Posterior cingulate gyrus (tissue), 11 donors: ENCODE measurements around the gene PIEZO1.

Source experiments
- DNase-seq, 10 donors: peaks; one replicate each; pipeline versions ENCODE4 v3.0.0 to v3.0.0-alpha.2; 2020 to 2021; ENCODE audit warnings: mixed read lengths in 3 of 10
- intact Hi-C: fragments of 100-400 bp; cut with DNase I; formaldehyde crosslinking; loops from one replicate; pipeline ENCODE4 v1.15.1; 2023

Gene PIEZO1

DNA sequence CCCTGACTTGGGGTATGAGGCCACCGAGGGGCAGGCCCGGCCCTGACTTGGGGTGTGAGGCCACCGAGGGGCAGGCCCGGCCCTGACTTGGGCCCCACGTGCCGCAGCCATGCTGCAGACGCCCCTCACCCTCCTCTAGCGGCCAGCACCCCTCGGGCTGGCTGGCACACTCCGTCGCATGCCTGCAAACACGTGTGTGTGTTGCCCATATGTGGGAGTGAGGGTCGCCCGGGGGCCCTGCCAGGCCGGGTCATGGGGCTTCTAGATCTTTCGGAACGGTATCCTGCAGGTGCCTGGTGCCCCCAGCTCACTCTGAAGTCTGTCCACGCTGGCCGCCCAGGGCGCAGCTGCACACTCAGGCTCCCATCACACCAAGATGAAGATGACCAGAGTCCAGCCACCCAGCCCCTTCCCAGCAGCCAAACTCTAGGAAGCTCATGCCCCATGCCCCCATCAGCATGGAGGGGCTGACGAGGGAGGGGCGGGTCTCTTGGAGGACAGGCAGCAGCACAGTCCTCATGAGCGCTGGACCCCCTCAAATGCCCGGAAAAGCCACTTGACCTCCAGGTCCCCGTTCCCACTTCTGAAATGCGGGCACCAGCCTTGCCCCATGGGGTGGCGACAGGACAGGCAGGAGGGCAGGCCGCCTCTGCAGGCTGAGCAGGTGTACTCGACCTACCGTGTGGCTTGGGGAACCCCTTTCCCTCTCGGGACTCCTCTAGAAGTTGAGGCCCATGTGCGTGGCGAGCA lies 44.9 kb downstream of the PIEZO1 start:
- intact Hi-C loops, result loop anchor here (5.0 kb wide), 2 partner anchors 117 to 427 kb away; partner anchors contain the start of genes GALNS and TRAPPC2L
- no peak for DNase-seq

DNA sequence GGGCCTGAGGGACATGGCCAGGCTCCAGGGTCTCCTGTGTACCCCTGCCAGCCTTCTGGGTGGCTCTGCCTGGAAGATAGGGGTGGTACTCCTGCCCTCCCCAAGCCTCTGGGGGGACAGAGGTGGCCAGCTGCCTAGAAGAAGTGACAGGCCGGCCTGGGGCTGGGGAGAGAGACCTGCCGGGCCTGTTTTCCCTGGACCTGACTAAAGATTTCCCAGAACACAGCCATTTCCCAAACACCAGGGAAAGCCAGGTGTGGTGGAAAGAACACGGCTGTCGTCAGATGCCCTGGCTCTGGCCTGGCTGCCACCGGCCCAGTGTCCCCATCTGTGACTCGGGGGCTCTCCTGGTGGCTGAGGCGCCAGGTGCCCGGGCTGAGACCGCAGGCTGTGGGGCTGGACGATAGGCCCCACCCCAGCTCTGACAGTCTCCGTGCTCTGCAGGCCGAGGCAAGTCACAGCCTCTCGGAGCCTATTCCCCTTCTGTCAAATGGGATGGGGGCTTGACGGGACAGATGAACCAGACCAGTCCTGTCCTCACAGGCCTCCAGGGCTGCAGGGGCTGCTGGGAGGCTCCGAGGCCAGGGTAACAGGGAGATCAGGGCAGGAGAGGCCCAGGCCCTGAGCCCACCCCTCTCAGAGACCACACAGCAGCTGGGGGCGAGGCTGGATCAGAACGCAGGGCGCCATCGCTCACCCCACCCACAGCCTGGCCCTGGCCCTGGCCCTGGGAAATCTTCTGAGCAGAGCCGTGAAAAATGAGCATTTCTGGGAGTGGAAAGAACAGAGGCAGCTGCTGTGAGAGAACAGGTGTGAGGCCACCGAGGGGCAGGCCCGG lies 45.7 kb downstream of the PIEZO1 start:
- intact Hi-C loops, result loop anchor here (5.0 kb wide), 2 partner anchors 118 to 428 kb away; partner anchors contain the start of genes GALNS and TRAPPC2L
- no peak for DNase-seq

DNA sequence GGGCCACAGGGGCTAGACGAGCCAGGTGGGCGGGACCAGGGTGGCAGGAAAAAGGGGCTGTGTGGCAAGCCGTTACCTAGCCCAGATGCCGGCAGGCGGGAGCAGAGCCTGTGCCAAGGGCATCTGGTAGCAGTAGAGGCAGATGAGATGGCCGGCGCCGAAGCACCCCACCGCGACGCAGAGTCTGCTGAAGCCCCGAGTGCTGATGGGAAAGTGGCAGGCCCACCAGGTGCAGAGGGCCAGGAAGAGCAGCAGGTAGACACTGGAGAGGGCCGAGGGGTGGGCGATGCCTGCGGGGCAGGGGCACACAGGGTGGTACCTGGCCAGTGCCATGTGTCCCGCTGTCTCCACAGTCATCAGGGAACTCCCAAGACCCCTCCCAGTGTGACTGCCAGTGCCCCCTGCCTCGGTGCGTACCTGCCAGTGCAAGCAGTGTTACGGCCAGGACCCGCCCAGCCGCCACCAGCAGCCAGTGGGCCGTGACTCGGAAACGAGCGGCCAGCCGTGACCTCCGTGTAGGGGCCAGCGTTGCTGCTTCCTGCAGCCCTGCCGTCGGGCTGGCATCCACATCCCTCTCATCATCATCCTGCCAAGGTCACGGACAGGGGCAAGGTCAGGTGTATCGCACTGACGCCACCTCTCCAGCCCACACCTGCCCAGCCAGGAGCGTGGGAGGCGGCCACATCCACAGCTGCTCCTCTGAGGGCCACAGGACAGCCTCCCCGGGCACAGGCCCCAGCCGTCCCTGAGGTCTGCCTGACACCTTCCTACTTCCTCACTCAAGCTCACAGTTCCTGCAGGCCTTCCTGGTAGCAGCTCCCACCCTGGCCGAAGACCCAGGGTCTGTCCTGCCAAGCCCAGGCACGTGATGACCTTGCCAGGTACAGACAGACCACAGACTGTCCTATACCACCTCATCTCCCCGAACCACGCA lies 46.6 kb downstream of the PIEZO1 start:
- intact Hi-C loops, result loop anchor here (5.0 kb wide), 2 partner anchors 119 to 429 kb away; partner anchors contain the start of genes GALNS and TRAPPC2L
- DNase-seq, result no peak

DNA sequence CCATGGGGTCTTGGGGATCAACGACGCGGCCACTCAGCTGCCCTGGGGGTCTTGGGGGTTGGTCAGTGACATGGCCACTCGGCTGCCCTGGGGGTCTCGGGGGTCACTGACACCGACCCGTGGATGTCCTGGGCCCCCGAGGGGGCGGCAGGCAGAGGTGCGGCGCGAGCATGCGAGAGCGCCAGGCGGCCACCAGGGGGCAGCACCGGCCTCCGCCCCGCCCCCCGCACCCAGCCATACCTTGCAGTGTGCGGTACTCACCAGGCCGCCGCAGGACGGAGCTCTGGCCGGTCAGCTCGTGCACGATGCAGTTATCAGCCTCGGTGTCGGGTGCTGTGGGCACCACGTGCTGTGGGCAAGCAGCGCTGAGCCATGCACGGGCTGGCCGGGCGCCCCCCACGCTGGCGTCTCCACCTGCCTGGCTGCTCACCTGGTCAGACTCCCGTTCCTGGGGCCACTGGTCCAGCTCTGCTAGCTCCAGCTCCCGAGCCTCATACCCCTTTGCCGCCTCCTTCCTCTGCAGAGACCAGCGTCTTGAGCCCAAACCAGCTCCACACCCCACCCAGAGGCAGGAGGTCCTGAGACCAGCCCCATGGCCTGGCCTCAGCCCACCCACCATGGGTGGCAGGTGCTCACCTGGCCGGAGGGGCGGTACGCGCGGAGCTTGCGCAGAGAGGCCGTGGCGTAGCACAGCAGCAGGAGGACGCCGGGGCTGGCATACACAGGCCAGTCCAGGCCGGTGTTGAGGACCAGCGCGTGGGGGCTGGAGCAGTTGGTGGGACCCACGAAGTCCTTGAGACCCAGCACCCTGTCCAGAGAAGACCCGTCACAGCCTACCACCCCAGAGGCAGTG lies 47.5 kb downstream of the PIEZO1 start:
- peak in 9 of 10 donors; percentile 50 to 95 (median 78) for DNase-seq
- intact Hi-C loops, result loop anchor here (1.0 to 5.0 kb wide), 3 partner anchors 48 to 430 kb away; partner anchors contain the start of genes GALNS, PIEZO1 and TRAPPC2L

DNA sequence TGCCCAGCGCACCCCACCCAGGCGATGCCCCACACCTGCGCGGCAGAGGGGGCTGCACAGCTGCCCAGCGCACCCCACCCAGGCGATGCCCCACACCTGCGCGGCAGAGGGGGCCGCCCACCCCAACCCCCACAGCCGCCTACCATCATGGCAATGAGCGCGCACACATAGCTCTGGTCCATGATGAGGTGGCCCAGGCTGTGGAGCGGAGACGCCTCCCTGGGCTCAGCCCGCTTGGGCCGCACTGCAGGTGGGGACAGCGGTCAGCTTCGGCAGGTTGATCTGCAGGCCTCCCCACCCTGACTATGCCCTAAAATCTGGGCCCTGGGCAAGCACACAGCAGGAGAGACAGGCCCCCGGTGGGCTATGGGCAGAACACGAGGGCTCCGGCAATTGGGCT lies 48.5 kb downstream of the PIEZO1 start:
- DNase-seq, result no peak
- intact Hi-C loops, result loop anchor here (5.0 kb wide), 2 partner anchors 121 to 431 kb away; partner anchors contain the start of genes GALNS and TRAPPC2L

DNA sequence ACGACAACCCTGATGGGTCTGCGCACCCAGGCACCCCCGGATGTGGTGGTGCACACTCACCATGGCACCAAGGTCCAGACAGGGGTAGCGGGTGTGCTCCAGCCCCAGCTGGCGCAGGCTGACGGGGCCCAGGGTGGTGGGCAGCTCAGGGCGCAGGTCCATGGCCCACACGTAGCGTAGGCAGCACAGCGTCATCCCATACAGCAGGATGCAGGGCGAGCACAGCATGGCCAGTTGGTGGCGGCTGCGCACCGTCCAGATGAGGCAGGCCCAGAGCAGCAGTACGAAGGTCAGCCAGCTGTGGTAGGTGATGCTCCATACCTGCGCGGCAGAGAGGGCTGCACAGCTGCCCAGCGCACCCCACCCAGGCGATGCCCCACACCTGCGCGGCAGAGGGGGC lies 48.9 kb downstream of the PIEZO1 start:
- DNase-seq, result no peak
- intact Hi-C loops, result loop anchor here (5.0 kb wide), 2 partner anchors 121 to 431 kb away; partner anchors contain the start of genes GALNS and TRAPPC2L

DNA sequence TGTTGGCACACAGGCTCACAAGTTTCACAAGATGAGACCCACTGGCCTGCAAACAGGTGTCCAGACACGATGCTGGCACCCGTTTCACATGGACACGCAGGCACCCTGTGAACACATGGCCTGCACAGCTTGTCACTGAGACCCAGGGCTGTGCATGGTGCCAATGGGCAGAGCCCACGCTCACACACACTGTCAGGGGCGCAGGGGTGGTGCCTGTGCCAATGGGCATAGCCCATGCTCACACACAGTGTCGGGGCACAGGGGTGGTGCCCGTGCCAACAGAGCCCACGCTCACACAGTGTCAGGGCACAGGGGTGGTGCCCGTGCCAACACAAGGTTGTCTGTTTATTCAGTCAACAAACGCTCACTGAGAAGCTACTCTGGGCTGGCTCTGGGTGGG lies 49.4 kb downstream of the PIEZO1 start:
- intact Hi-C loops, result loop anchor here (5.0 kb wide), 2 partner anchors 122 to 432 kb away; partner anchors contain the start of genes GALNS and TRAPPC2L
- no peak for DNase-seq

DNA sequence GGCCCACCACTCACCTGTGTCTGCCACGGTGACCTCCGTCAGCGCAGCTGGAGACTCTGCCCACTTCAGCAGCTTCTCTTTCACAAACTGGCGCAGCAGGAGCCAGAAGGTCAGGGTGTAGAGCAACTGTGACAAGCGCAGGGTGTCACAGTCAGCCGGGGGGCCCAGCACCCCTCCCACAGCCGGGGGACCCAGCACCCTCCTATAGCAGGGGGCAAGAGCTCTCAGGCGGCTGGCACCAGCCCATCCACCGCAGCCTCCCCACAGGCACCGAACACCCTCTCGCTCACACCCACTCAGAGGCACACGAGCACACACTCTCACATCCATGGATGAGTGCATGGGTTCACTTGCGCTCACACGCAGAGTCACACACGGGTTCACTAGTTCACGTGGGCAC lies 49.9 kb downstream of the PIEZO1 start:
- intact Hi-C loops, result loop anchor here (5.0 kb wide), 2 partner anchors 122 to 432 kb away; partner anchors contain the start of genes GALNS and TRAPPC2L
- DNase-seq, result no peak

DNA sequence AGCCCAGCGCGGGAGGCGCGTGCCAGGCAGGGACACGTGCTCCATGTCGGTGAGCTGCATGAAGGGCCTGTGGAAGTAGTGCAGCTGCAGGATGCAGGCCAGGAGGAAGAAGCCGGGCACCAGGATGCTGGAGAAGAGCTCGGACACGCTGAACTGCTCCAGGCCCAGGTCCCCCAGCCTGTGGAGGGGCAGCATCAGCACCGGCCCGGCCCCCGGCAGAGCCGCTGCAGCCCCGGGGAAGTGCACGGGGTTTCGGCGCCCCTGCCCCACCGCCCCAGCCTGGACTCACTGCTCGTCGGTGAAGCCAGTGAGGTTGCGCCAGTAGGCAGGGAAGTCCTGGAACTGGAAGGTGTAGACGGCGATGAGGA lies 50.7 kb downstream of the PIEZO1 start:
- DNase-seq, result no peak
- intact Hi-C loops, result no loop called here

DNA sequence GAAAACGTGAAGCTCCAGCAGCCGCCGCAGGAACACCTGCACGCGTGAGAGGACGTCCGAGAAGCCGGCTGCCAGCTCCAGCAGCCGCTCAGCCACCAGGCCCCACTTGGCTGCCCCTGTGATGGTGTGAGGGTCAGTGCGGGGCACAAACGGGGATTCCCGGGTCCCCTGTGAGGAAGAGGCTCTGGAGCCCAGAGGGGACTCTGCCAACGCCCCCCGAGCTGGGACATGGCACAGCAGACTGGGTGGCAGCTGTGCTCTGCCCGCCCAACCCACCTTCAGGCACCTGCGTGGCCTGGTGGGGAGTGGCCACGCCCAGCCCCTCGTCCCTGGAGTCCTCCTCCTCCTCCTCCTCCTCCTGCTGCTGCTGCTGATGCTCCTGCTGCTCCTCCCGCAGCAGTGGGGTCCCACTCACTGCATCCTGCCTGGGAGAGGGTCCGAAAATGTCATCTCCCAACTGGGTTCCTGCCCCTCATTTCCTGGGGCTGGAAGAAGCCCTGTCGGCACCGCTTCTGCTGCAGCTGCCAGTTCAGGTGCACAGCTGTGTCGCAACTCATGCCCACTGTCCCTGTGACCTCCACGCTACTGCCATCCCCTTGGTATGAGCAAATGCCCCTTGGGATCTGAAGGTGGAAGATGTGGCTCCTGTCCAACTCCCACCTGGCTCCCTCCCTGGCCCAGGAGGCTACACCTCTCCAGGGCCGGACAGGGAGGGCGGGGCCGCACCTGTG lies 51.2 kb downstream of the PIEZO1 start:
- intact Hi-C loops, result no loop called here
- DNase-seq, result no peak

DNA sequence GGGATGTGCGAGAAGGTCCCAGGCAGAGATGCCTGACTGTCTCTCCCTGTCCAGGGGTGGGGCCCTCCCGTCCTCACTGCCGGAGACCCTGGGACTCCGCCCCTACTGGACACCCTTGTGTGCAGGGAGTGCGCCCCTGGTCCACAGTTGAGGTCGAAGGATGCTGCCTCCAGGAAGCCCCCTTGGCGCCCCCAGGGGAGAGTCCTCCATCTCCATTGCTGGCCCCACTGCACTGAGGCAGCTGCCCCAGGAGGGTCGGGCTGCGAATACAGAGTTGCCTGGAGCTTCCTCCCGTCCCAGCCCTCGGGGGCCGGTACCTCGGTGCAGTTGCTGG lies 52.1 kb downstream of the PIEZO1 start:
- intact Hi-C loops, result no loop called here
- DNase-seq, result no peak

DNA sequence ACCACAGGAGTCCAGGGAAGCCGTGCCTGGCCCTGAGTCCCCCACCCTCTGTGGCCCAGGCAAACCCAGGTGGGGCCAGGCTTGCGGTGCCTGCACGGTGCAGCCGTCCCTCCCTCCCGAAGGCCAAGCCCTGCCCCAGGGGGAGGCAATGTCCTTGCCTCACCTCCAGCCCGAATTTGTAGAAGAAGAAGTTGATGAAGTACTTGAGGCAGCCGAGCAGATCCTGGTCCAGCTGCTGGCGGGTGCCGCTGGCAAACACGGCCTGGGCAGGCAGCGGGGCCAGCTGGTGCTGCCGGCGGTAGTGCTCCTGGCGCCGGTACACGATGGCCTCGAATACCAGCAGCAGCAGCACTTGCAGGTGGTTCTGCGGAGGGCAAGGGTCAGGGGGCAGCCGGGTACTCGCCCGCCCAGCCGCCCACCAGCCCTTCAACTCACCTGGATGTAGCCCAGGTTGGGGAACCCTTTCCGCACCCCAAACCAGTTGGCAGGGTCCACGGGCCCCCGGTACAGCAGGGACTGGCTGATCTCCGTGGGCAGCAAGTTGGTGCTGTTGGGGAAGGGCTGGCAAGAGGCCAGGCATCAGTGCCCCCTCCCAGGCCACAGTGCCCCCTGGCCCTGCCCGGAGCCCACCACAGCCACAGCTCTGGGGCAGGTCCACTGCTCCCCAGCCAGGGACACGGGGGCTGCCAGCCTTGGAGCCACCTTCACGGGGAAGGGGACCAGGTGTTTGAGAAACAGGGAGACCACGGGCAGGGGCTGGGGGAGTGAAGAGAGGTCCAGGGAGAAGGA lies 52.7 kb downstream of the PIEZO1 start:
- intact Hi-C loops, result no loop called here
- DNase-seq, result no peak

DNA sequence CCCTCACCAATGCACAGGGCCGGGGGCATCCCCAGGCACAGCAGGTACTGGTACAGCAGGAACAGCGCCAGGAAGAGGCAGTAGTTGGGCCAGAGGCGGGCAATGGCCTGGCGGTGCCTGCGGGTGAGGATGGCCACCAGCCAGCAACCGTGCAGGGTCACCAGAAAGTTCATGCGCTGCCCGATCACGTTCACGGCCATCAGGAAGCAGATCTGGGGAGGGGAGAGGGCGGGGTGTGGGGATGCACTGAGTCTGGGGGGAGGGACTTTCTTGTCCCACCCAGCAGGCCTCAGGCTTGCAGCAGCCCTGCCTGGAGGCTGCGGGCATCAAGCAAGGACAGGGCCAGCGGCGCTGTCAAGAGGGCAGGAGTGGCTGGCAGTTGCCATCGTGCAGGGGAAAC lies 53.3 kb downstream of the PIEZO1 start:
- intact Hi-C loops, result no loop called here
- DNase-seq, result no peak

DNA sequence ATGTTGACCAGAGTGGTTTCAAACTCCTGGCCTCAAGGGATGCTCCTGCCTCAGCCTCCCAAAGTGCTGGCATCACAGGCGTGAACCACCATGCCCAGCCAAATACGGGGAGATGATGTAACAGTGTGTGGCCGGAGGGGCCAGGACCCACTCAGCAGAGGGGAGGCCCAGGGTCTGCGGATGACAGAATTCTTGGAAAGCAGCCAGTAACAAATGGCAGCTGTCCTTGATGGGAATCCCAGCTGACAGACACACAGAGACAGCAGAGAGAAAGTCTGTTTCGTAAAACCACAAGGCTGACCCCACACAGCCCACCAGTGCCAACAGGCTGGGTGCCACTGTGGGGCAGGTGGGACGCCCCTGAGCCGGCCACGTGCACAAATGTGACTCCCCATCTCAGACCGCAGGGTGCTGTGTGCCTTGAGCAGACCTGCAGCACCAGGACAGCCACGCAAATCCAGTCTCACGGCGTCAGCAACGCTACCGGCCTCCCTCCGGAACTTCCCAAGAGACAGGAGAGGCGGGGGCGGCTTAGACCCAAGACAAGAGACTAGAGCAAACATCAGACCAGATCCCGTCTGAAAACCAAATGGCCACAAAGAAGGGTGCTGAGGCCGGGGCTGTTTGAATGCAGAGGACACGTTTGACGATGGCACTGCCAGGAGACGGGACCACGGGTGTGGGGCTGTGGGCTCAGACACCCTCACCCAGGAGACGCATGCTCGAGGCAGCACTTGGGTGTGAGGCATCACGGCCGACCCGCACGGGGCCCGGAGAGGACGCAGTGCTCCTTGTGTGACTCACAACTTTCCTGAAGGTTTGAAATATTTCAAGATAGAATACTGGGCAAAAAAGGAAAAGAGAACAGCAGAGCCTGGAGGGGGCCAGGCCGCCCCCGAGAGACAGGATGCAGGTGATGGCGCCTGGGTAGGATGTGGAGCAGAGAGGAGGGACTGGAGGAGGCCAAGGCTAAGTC lies 54.1 kb downstream of the PIEZO1 start:
- DNase-seq, result no peak
- intact Hi-C loops, result no loop called here

DNA sequence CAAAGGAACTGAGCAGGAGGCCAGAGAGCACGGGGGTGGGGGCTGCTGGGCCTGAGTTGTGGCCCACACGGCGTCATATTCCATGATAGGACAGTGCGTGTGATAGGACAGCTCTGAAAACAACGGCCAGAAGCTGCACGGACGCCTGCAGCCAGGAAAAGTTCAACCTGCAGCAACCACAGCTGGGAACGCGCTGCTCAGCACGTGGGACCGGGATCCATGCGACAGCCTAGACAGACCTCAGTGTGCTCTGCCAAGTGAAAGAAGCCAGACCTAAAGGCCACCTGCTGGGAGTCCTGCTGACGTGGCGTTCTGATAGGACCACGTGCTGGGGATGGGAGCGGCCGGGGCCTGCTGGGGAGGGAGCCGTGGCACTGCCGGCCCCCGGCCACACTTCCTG lies 57.1 kb downstream of the PIEZO1 start:
- no peak for DNase-seq
- intact Hi-C loops, result no loop called here

DNA sequence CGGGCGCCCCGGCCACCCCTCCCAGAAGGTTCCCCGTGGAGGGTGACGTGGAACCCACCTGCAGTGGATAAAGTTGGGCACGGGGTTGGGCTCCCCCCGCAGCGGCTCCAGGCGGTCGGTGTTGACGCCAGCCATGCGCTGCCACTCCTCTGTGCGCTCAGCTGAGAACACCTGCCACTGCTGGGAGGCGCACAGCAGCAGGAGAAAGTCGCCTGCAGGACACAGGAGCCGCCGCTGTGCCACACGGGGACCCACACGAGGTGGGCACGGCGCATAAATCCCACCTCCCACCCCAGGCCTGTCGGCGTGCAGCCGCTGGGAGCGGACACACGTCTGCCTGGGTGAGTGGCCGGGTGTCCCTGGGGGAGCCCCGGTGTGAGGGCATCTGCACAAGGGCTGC lies 58.0 kb downstream of the PIEZO1 start:
- no peak for DNase-seq
- intact Hi-C loops, result no loop called here

DNA sequence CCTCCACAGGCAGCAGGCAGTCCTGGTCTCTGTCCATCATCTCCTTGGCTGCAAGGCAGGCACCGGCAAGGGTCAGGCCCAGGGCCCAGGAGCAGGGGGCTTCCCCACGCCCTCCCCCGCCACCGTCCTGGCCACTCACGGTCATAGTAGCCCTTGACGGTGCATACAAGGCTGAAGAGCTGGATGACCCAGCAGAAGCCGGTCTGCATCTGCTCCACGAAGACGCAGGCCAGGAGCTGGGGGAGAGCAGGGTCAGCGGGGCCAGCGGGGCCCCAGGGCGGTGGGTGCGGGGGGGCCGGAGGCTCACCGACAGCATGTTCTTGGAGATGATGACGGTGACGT lies 58.6 kb downstream of the PIEZO1 start:
- DNase-seq, result no peak
- intact Hi-C loops, result no loop called here
